Psoas muscle (tissue), 8 donors: ENCODE data around the gene DYNLT1. TPM values are rescaled to one million over a fixed set of nuclear protein-coding genes. Genes with fewer than 3 reads are reported as not detected.

ENCODE experiments used
- ATAC-seq, 4 donors: fragments of 200-7000 bp; cut with Tn5 transposase; one replicate each; pipeline ENCODE4 v1.9.1; 2020; ENCODE audit warnings: moderate library complexity in 3 of 4, mild to moderate bottlenecking in 2 of 4
- DNase-seq, 2 donors: peaks; one replicate each; pipeline ENCODE4 v3.0.0-alpha.2; 2020
- H3K27ac ChIP-seq: fragments of 200-600 bp; one replicate; pipeline ENCODE4 v1.8.0; 2022
- H3K27me3 ChIP-seq, 3 donors: fragments of 200-600 bp in 1 of 3; one replicate each; pipeline versions ENCODE4 v1.6.1 to v1.8.0; 2013 to 2022; ENCODE audit warnings: low read length in 2 of 3, mild to moderate bottlenecking in 2 of 3, moderate library complexity in 1 of 3; ENCODE audit not compliant: insufficient read depth in 3 of 3
- H3K36me3 ChIP-seq, 2 donors: fragments of 200-600 bp in 1 of 2; one replicate each; pipeline versions ENCODE4 v1.6.1 to v1.8.0; 2013 to 2022; ENCODE audit warnings: low read depth in 1 of 2, mild to moderate bottlenecking in 1 of 2, moderate library complexity in 1 of 2; ENCODE audit not compliant: insufficient read depth in 1 of 2
- H3K4me1 ChIP-seq: fragments of 200-600 bp; one replicate; pipeline ENCODE4 v1.8.0; 2022
- H3K4me3 ChIP-seq: fragments of 200-600 bp; one replicate; pipeline ENCODE4 v1.8.0; 2022; ENCODE audit warnings: mild to moderate bottlenecking
- H3K9me3 ChIP-seq: fragments of 200-600 bp; one replicate; pipeline ENCODE4 v1.8.0; 2022
- CTCF ChIP-seq: fragments of 200-600 bp; IDR thresholded peaks from one replicate; pipeline ENCODE4 v1.8.0; 2022; ENCODE audit warnings: antibody characterized with exemption
- WGBS, 3 donors: extraction: QIAGEN DNeasy Blood & Tissue Kit; methylation state at CpG; one replicate each; pipeline versions ENCODE4 v1.1.6 to v1.1.7; 2013; 5-methylcytosine and 5-hydroxymethylcytosine counted together
- intact Hi-C, 2 donors: fragments of 100-400 bp; cut with DNase I; formaldehyde crosslinking; loops; one replicate each; pipeline versions ENCODE4 v1.11.0 to v1.14.2; 2022
- polyA plus RNA-seq, 3 donors: library from polyadenylated mRNA; stranded (reverse); fragments of 200-250 nt; gene quantifications; one replicate each; pipeline ENCODE4 v1.2.3, GENCODE V29; 2013
- total RNA-seq, 4 donors: library from RNA; stranded (reverse); fragmentation: NEBNext Ultra II Directional in 2 of 4; extraction: Animal tissue kit (Norgen Biotek cat#: 25700) in 2 of 4; gene quantifications; one replicate each; pipeline versions ENCODE4 v1.2.1 to v1.2.4, GENCODE V29; 2021 to 2023
- donor health status: healthy with polysubstance abuse.
- donor health status: DM: no; HTN: no; CAD: no; lungs with moderate emphysema.
- donor health status: Bipolar disorder and iron deficiency.
- donor health status: healthy.
- donor health status: DM: yes; HTN: yes; CAD: no.
- donor health status: DM: no; HTN: no; CAD: no.
- donor health status: DM: no; HTN: no; CAD: no.
- donor health status: DM: yes; HTN: yes; CAD: no.

Gene DYNLT1
- total and polyA plus RNA-seq, 7 donors = 112 to 202 (median 146) TPM

GRCh38 chr6:158631678-158632537, 12.6 kb downstream of the DYNLT1 start:
- Histone ChIP-seq H3K27me3 (no peaks in the 10 kb centered on the region), H3K4me1 (peaks cover 27% of the 10 kb centered on the region), H3K9me3 (no peaks in the 10 kb centered on the region), H3K36me3 (peaks cover 4 to 35% of the 10 kb centered on the region in 2 donors), H3K27ac (peak overlapping the region; percentile 81), H3K4me3 (no peak overlapping the region)
- intact Hi-C loops = no loop called here
- WGBS, 3 donors = 18 to 28% (median 21%) methylated on average over 19 of the region's 19 CpGs
- peak; percentile 84 to 91 for DNase-seq
- TF ChIP-seq CTCF = peak; percentile 1
- ATAC-seq = peak; percentile 78 to 89 (median 85)

- Histone ChIP-seq H3K27ac (peak overlapping the region; percentile 81), H3K4me3 (no peak overlapping the region), H3K4me1 (peaks cover 27% of the 10 kb centered on the region), H3K36me3 (peaks cover 0 to 33% of the 10 kb centered on the region in 2 donors), H3K27me3 (no peaks in the 10 kb centered on the region), H3K9me3 (no peaks in the 10 kb centered on the region)
- WGBS, 3 donors = 52 to 74% (median 52%) methylated on average over 19 of the region's 19 CpGs
- peak in 3 of 4 donors; percentile 13 to 23 (median 15) for ATAC-seq
- intact Hi-C loops = no loop called here
- peak; percentile 5 for TF ChIP-seq CTCF
- DNase-seq = peak; percentile 66 to 74
These were observed 13.5 kb downstream of the DYNLT1 start for GRCh38 chr6:158630938-158631616.

- WGBS, 3 donors = 62 to 70% (median 65%) methylated on average over 20 of the region's 20 CpGs
- Histone ChIP-seq H3K27ac (peak overlapping the region; percentile 50), H3K4me1 (peaks cover 27% of the 10 kb centered on the region), H3K9me3 (no peaks in the 10 kb centered on the region), H3K27me3 (no peaks in the 10 kb centered on the region), H3K4me3 (no peak overlapping the region), H3K36me3 (peaks cover 0 to 35% of the 10 kb centered on the region in 2 donors)
- ATAC-seq (peak; percentile 71 to 83 (median 80)), DNase-seq (peak; percentile 39 to 78)
- intact Hi-C loops = loop anchor here (1.0 to 10.0 kb wide), 3 partner anchors 61 to 485 kb away; no protein-coding TSS in a partner anchor
- peak; percentile 63 for TF ChIP-seq CTCF
These were observed 14.9 kb downstream of the DYNLT1 start for GRCh38 chr6:158629367-158630221.

GRCh38 chr6:158628542-158628941, 16.0 kb downstream of the DYNLT1 start:
- Histone ChIP-seq H3K9me3 (no peaks in the 10 kb centered on the region), H3K4me3 (no peak overlapping the region), H3K36me3 (peaks cover 0 to 31% of the 10 kb centered on the region in 2 donors), H3K27me3 (no peaks in the 10 kb centered on the region), H3K4me1 (peaks cover 27% of the 10 kb centered on the region), H3K27ac (peak overlapping the region; percentile 39)
- WGBS, 3 donors = 36 to 64% (median 38%) methylated on average over 17 of the region's 17 CpGs
- peak; percentile 12 to 44 (median 28) for ATAC-seq
- DNase-seq = no peak
- intact Hi-C loops = loop anchor here (2.0 to 10.0 kb wide), 2 partner anchors 62 to 486 kb away; no protein-coding TSS in a partner anchor
- no peak for TF ChIP-seq CTCF
